ENCODE results near the gene PRR12. TPM values are rescaled to one million over a fixed set of nuclear protein-coding genes. Genes with fewer than 3 reads are reported as not detected.

The PRR12 gene
- polyA plus RNA-seq, 1 donor, result 20.7 TPM

DNA sequence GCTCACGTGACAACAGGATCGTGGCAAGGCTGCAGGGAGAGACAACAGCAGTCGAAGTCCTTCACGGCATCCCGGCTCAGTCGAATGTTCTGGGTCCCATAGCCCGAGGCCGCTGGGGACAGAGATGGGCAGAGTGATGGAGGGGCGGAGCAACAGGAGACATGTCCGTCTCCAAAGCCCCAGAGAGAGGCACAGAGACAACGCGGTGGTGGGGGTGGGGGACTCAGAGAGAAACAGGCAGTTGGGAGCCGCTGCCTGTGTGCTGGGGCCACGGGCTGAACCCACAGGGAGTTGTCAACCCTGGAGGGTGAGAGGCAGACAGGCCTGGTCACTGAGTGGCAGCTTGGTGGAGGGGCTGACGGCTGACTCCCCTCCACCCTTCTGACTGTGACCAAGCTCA, 31.1 kb upstream of the PRR12 start:
- DNase-seq, result no peak

DNA sequence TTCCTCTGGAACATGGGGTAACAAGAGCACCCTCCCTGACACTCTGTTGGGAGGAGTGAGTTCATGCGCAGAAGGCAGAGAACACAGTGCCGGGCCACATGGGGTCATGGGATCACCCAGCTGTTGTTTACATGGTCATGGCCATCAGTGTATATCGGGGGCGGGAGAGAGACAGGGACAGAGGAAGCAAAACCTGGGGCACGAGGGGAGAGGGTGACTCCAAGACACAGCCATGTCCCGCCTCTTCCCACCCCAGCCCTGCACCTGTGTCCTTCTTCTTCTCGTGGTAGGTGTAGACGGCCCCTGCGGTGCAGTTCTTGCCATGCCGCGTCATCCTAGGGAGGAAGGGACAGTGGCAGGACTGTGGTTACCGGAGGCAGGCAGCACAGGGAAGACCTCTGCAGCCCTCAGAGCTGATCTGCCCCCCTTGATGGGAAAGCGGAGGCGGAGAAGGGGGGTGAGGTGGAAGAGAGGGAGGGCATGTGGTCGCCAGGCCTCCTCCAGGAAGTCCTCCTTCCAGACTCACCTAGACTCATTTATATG, 30.6 kb upstream of the PRR12 start:
- DNase-seq, result no peak

DNA sequence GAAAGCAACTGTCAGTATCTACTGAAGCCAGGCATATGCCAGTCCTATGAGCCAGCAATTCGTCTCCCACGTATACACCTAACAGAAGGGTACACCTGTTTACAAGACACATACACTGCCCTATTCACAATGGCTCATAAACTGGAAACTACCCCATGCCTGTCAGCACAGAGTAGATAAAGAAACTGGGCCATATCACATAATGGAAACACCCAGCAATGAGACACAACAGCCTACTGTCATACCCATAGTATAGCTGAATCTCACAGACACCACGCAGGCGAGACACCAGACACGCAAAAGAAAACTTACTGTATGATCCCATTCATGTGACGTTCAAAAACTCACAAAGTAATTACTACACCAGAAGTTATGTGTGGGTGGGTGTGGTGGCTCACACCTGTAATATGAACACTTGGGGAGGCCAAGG, 26.4 kb upstream of the PRR12 start:
- DNase-seq, result no peak

DNA sequence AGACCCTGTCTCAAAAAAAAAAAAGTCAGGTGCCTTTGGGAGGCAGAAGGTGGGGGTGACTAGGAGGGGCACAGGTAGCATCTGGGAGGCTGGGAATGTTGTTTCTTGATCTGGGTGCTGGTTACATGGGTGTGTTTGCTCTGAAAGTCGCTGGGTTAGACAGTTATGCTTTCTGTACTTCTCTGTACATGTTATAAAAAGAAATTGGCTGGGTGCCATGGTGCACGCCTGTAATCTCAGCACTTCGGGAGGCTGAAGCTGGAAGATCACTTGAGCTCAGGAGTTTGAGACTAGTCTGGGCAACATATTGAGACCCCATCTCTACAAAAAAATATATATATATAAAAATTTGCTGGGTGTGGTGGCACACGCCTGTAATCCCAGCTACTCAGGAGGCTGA, 25.7 kb upstream of the PRR12 start:
- no peak for DNase-seq

DNA sequence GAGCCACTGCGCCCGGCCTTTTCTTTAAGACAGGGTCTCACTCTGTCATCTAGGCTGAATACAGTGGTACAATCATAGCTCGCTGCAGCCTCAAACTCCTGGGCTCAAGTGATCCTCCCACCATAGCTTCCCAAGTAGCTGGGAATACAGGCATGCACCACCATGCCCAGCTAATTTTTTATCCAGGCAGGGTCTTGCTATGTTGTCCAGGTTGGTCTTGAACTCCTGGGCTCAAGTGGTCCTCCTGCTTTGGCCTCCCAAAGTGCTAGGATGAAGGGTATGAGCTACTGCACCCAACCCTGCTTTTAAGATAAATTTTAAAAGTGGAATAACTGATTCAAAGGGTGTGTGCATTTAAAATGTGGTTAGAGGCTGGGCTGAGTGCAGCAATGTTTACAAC, 24.7 kb upstream of the PRR12 start:
- DNase-seq, result no peak

DNA sequence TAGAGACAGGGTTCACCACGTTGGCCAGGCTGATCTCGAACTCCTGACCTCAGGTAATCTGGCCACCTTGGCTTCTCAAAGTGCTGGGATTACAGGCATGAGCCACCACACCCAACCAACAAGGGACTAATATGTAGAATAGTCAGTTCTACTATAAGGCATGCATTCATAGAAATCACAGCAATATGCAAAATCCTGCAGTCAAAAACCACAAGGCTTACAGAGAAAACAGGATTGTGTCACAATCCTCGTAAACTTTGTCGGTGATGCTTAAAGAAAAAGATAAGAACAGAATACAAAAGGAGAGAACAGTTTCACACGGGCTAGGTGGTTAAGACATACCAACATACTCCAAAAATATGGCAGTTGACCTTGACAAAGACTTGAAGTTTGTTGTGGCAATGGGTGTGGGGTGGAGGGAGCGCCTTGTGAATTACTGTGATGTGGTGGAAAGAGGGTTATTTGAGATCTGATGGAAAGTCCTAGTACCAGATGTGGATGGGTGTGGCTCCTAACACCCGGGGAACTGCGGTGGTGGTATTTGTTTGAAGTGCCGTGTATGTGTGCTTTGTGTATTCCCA, 23.0 kb upstream of the PRR12 start:
- no peak for DNase-seq

DNA sequence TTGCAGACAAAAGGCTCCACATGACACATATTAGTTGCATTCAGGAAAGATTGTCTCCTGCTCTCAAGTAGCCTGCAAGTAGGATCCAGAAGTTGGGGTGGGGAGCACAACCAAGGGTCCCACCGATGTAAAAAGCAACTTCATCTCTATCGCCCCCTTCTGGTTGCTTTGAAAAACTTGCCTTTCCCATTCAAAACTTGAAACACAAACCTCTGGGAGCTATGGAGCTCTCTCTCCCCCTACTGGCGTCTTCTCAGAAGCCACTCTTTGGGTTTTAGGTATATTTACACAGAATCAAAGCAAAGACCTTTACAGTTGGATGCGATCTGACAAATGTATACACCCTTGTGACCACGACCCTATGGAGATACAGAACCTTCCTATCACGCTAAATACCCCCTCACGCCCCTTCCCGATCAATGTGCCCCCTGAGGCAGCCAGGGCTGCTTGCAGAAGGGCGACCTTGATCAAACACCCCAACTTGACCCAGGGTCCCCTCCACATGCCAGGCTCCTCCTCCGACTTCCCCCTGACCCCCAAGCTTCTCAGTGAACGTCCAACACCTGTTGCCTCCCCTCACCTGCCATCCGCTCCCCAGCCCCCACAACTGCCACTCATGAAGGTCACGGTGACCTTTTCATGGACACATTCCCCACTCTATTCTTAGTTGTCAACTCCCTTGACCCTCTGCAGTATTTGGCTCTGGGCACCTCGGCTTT, 20.7 kb upstream of the PRR12 start:
- DNase-seq, result peak; percentile 88

DNA sequence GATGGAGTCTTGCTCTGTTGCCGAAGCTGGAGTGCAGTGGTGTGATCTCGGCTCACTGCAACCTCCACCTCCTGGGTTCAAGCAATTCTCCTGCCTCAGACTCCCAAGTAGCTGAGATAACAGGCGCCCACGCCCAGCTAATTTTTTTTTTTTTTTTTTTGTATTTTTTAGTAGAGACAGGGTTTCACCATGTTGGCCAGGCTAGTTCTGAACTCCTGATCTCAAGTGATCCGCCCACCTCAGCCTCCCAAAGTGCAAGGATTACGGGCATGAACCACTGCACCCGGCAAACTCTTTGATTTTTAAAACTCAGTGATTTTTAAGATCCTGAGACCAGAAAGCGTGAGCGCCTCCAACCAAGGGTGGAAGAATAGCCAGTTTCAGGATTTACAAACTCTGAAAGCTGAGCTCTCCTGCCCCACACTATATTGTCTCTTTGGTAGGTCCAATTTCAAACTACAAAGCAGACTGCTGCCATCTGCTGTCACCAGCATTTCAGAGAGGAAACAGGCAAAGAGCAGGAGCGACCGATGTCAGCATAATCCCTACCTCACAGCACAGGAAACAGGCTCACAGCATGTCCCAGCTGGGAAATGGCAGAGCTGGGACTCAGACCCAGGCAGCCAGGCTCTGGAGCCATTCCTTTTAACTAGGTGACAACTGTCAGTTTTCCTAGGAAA, 19.8 kb upstream of the PRR12 start:
- peak; percentile 43 for DNase-seq

DNA sequence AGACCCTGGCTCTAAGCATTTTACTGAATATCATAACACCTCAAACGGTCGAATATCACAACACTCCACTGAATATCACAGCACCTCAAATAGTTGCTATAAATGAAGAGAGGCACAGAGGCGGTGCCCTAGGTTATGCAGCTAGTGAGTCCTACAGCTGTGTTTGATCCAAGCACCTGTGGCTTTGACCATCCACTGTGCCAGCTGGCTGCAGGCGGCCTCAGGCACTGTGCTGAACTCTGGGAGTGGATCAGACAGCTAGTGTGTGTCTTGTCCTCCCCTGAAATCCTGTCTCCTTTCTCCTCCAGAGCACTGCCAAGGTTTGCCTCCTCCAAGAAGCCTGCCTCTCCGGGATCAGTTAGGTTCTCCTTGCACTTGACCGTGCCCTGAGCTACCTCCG, 18.0 kb upstream of the PRR12 start:
- no peak for DNase-seq

DNA sequence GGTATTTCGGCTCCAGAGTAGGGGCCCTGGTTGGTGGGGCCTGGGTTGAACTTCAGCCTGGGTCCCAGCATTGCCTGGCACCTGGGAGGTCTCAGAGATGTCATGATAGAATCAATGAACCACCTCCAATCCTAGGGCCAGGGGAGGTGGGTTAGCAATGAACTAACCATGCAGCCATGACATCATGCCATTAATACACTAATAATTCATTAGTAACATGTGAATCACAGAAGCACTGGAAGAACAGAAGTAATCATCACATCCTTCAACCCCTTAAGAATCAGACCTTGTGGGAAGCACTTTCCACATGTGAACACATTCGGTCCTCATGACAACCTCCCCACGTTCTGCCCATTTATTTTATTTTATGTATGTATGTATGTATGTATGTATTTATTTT, 17.6 kb upstream of the PRR12 start:
- no peak for DNase-seq

DNA sequence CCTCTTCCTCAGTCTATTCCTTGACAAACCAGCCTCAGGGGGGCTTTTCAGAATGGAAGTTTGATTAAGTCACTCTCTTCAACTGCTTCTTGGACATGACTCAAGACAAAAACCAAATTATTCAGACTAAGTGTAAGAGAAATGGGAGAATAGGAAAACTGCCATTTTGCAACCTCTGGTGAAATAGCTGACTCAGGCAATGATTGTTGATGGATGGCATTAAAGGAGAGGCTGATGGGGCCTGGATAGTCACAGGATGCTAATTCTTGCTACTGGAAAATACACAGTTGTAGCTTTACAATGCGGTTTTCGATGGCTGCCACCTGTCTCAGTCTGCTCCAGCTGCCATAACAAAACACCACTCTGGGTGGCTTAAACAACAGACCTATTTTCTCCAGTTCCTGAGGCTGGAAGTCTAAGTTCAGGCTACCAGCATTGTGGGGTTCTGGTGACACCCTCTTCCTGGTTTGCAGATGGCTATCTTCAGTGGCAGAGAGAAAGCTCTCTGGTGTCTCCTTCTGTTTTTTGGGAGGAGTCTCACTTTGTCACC, 16.7 kb upstream of the PRR12 start:
- DNase-seq, result no peak

DNA sequence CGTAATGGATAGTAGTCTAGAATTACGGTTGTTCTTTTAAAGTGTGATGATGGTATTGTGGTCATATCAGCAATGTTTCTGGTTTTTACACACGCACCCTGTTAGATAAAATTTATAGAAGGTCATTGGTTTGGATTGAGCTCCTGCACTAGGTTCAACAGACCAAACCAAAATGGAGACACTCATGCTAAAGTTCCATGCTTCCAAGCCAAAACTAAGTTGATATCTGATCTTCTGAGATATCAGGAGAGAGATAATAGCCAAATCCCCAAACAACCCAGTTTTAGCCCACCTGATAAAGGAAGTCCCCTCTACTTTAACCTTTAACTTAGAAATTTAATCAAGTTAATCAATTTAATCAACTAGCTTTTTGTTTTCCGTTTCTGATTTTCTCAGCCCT, 11.8 kb upstream of the PRR12 start:
- no peak for DNase-seq

DNA sequence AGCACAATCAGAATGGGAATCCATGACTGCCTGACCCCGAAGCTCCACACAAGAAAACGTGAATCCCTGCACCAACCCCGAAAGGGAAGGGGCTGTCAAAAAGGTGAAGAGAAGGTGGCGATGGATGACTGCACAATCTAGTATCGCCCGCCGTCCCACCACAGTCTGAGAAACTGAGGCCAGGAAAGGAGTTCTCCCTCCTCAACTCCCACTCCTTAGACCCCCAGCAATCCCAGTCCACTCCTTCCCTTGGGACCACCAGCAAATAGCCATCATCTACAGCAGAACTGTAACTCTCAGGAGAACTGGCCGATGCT, 11.1 kb upstream of the PRR12 start:
- no peak for DNase-seq

DNA sequence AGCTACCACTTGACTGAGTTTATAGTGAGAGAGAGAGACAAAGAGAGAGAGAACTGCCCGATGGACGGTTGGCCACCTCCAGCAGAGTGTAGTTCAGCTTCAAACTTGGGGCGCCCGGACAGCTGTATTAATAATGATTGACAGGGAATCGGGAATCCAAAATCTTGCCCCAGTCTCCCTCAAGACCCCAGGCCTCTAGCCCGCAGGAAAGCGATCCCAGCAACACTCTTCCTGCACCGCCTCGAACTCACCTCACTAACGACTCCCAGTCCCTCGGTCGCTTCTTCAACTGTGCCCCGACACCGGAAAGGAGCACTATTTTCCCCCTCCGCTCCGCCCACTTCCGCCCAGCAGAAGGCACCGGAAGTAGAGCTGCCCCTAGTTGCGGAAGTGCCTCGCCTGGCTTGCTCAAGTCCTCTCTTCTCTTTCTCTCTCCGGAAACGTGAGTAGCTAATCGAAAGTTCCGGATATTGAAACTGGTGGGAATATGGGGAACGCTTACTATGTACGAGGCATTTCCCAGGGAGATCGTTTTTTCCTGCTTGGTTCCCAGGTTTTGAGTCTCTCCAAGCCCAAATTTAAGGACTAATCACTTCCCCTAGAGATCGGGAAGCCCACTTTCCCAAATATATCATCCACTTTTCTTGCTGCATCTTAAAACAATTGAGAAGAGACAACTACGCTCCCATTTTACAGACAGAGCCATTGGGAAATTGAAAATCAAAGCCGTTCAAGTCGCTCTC, 10.5 kb upstream of the PRR12 start, which contains the start of gene NOSIP:
TSS of gene NOSIP (minus strand) at position 293 of the 743 bp plus-strand sequence. CDS start 19,865 bp downstream, outside the sequence.
- DNase-seq, result peak; percentile 96

DNA sequence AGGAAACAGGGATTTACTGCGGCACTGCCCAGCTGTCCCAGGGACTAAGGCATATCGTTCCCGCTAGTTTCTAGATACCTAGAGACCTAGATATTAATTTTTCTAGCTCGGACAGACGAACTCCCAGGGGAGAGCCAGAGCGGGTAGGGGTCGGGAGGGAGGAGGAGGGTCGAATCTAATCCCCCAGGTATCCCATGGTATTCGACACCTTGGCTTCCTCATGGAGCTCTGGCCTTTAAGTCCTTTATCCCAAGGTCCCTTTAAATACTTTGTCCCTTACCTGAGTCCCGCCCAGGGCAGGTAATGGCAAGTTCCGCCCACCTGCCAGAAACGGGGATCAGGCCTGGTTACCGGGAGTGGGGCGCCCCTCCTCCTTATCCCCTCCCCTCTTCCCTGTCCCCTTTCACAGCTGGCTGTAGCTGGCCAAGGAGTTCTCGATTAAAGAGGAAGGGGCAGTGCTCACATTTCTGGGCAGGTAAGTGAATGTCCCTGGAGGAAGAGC, 9.9 kb upstream of the PRR12 start, which contains the start of gene PRRG2:
TSS of gene PRRG2 (plus strand) at position 310 of the 502 bp plus-strand sequence. CDS start 1,904 bp downstream, outside the sequence.
- no peak for DNase-seq

DNA sequence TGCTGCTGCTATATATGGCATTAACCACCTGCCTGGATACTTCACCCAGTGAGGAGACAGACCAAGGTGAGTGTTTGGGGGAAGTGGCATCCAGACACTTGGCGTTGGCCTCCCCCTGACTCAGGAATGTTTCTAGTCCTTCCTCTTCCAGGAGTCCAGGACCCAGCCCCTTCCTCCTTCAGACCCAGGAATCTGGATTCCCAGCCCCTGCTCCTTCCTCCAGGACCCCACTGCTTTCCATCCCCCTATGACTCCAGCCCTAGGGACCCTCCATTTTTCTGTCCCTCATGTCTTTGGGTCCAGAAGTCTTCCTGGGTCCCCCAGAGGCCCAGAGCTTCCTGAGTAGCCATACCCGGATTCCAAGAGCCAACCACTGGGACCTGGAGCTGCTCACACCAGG, 7.7 kb upstream of the PRR12 start:
- DNase-seq, result no peak

DNA sequence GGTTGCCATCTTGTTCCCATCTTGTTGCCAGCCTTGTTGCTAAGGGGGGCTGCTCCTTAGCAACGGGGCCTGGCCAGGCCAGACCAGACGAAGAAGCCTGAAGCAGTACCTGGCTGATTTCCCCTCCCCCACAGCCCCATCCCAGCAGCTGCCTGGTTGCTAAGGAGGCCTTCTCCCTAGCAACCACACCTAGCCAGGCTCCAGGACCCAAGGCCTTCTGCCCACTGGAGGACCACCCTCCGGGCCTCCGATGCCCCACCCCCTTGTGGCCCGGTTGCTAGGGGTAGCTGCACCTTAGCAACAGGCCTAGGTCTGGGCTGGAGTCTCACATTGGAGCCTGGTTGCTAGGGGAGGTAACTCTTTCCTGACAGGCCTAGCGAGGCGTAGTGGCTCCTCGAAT, 6.0 kb upstream of the PRR12 start:
- no peak for DNase-seq

DNA sequence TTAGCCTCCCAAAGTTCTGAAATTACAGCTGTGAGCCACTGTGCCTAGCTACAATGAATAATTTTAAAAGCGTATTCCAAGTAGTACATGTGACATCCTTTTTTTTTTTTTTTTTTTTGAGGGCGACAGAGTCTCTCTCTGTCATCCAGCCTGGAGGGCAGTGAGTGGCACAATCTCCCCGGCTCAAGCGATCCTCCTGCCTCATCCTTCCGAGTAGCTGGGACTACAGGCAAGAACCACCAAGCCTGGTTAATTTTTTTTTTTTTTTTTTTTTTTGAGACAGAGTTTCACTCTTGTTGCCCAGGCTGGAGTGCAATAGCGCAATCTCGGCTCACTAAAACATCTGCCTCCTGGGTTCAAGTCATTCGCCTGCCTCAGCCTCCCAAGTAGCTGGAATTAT, 3.8 kb upstream of the PRR12 start:
- DNase-seq, result no peak

DNA sequence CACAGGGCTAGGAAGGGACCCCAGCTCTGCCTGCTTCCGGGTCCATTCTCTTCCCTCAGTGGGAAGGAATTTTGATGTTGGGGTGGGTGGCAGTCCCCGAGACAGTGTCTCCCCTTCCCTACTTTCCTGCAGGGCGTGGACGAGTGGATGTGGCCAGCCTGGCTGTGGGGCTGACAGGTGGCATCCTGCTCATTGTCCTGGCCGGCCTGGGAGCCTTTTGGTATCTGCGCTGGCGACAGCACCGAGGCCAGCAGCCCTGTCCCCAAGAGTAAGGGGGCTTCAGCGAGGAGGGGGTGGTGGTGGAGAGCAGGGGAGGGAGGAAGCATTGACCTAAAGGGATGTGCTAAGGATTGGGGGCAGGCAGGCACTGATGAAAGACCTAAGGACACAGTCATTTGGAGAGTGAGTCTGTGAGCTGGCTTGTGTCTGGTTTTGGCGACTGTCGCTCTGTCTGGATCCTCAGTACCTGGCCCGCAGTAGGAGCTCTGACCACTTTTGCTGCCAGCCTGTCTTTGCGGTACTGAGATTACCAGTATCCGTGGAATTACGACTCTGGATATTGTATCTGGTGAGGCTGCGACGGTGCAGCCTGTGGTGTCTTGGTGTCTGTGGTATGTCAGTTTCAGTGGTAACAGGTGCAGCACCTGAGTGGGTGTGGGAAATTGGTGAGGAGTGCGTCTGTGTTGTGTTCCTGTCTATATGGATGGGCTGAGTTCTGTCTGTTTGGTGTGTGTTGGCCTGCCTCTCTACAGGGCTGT, 2.4 kb upstream of the PRR12 start:
- no peak for DNase-seq

DNA sequence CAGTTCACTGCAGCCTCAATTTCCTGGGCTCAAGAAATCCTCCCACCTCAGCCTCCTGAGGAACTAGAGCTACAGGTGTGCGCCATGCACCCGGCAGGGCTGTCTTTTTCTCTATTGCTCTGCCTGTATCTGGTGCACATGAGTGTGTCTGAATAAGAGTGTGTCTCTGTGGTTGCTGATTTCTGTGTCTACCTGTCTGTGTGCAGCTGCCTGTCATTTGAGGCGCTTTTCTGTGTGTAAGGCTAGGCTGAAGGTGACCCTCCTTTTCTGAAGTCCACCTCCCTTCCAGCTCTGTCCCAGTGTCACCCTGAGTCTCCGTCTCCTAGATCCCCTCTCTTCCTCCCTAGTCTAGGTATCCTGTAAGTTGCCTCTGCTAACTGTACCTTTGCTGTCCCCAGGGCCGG, 1.5 kb upstream of the PRR12 start:
- DNase-seq, result no peak

Data from left kidney (tissue), 2 donors.